Left renal cortex interstitium (tissue), 4 donors: Measurements from ENCODE around the gene MTARC1. TPM values are rescaled to one million over a fixed set of nuclear protein-coding genes. Genes with fewer than 3 reads are reported as not detected.

ENCODE experiments used
- DNase-seq, 4 donors: peaks; one replicate each; pipeline ENCODE4 v3.0.0-alpha.2; 2013; ENCODE audit warnings: low read depth in 4 of 4, low spot score in 2 of 4, missing footprints in 1 of 4
- polyA plus RNA-seq, 4 donors: library from polyadenylated mRNA; unstranded; fragments of 120-200 nt; gene quantifications; one replicate each; pipeline ENCODE4 v1.2.1, GENCODE V29; 2013; ENCODE audit not compliant: insufficient read length in 4 of 4

MTARC1 gene
- polyA plus RNA-seq = 10 to 100 TPM; 17.8 to 26.9 (median 19.1) TPM

GRCh38 chr1:220786337-220787068 is at the start of gene MTARC1:
Gene MTARC1, plus strand, starts transcription at chr1:220786913. Its CDS starts 32 bp downstream, at chr1:220786945.
- peak in 1 of 4 donors; percentile 48 for DNase-seq

GRCh38 chr1:220741349-220741748 is 45.4 kb upstream of the MTARC1 start:
- DNase-seq = no peak

GRCh38 chr1:220741825-220742224 is 44.9 kb upstream of the MTARC1 start:
- DNase-seq = no peak

GRCh38 chr1:220742520-220742919 is 44.2 kb upstream of the MTARC1 start:
- DNase-seq = no peak

GRCh38 chr1:220746851-220747250 is 39.9 kb upstream of the MTARC1 start:
- DNase-seq = no peak

- peak in 1 of 4 donors; percentile 59 for DNase-seq
These were observed 39.1 kb upstream of the MTARC1 start for GRCh38 chr1:220747437-220748088.

GRCh38 chr1:220748089-220748934 is 38.4 kb upstream of the MTARC1 start, which contains the start of gene MTARC2:
Gene MTARC2, plus strand, starts transcription at chr1:220748322. Its CDS starts 210 bp downstream, at chr1:220748532.
- peak in 2 of 4 donors; percentile 66 to 75 for DNase-seq

GRCh38 chr1:220748936-220749335 is 37.8 kb upstream of the MTARC1 start:
- DNase-seq = no peak

- no peak for DNase-seq
These were observed 36.6 kb upstream of the MTARC1 start for GRCh38 chr1:220750131-220750515.

GRCh38 chr1:220751111-220751510 is 35.6 kb upstream of the MTARC1 start:
- DNase-seq = no peak

GRCh38 chr1:220754212-220754917 is 32.3 kb upstream of the MTARC1 start:
- DNase-seq = no peak

- no peak for DNase-seq
These were observed 31.8 kb upstream of the MTARC1 start for GRCh38 chr1:220754918-220755295.

- no peak for DNase-seq
These were observed 31.4 kb upstream of the MTARC1 start for GRCh38 chr1:220755309-220755708.

- DNase-seq = no peak
These were observed 29.3 kb upstream of the MTARC1 start for GRCh38 chr1:220757441-220757840.

GRCh38 chr1:220759147-220759546 is 27.6 kb upstream of the MTARC1 start:
- no peak for DNase-seq

- DNase-seq = no peak
These were observed 24.9 kb upstream of the MTARC1 start for GRCh38 chr1:220761688-220762427.

GRCh38 chr1:220764757-220765156 is 22.0 kb upstream of the MTARC1 start:
- DNase-seq = no peak

GRCh38 chr1:220767312-220768125 is 19.2 kb upstream of the MTARC1 start:
- DNase-seq = peak in 1 of 4 donors; percentile 57

GRCh38 chr1:220768126-220768601 is 18.5 kb upstream of the MTARC1 start:
- DNase-seq = no peak
